ENCODE measurements around the gene CNTN5. TPM values are rescaled to one million over a fixed set of nuclear protein-coding genes. Genes with fewer than 3 reads are reported as not detected.

CNTN5 gene
- total and polyA plus RNA-seq, 10 of the 15 experiments (the other 5 are each of a cell fraction or from before 2014, with no cell fraction given) = 0.01 TPM; not detected in 9

GRCh38 chr11:99640671-99641070 is 619.9 kb downstream of the CNTN5 start:
- Histone ChIP-seq H3K9me3 (replicated peaks; ENCODE audit: control insufficient read depth, insufficient read depth, low read length) (no peaks in the 10 kb centered on the region), H3K9ac (ENCODE audit: control insufficient read depth, insufficient read depth, low read length) (no peak overlapping the region), H3K79me2 (ENCODE audit: control insufficient read depth, insufficient read depth, low read length) (no peaks in the 10 kb centered on the region), H3K27me3 (replicated peaks in 1 of 2; ENCODE audit: control insufficient read depth in 2 of 2, insufficient read depth in 2 of 2, low read length in 1 of 2) (no peaks in the 10 kb centered on the region), H3K4me2 (ENCODE audit: control insufficient read depth, insufficient read depth) (no peak overlapping the region), H3K4me1 (ENCODE audit: control insufficient read depth, insufficient read depth, low read length) (no peaks in the 10 kb centered on the region), H3K36me3 (ENCODE audit: control insufficient read depth in 2 of 2, insufficient read depth in 2 of 2, low read length in 1 of 2) (no peaks in the 10 kb centered on the region), H3K4me3 (no peak overlapping the region), H2AFZ (ENCODE audit: control insufficient read depth, low read depth, low read length) (no peak overlapping the region), H3K27ac (ENCODE audit: control insufficient read depth, insufficient read depth) (no peak overlapping the region), H4K20me1 (ENCODE audit: control insufficient read depth, insufficient read depth) (no peaks in the 10 kb centered on the region)
- no peak for ATAC-seq
- intact Hi-C loops (cut with micrococcal nuclease; ENCODE audit: unreplicated experiment) = no loop called here
- ChIA-PET POLR2A (interaction anchor here (1.4 kb wide), 1 partner anchor 15 kb away, joined by 5 read pairs; no protein-coding TSS in a partner anchor), SMC1A (ENCODE audit: uncharacterized antibody, unreplicated experiment) (interaction anchor here (1.0 to 2.6 kb wide), 5 partner anchors 10 to 46 kb away, joined by 3 to 8 read pairs (median 6); no protein-coding TSS in a partner anchor), CTCF (interaction anchor here (1.3 to 1.7 kb wide), 2 partner anchors 9 to 13 kb away, joined by 3 to 4 read pairs; no protein-coding TSS in a partner anchor), RAD21 (ENCODE audit: unreplicated experiment) (no interaction called here)
- no peak for DNase-seq (ENCODE audit: low read depth, low spot score)
- no TSS peak for BruUV-seq (replicated peaks)
- in situ Hi-C loops (cut with MboI) = no loop called here
- FAIRE-seq = no peak
- TF ChIP-seq ZNF24 (IDR thresholded peaks at IDR 0.05) = no peak
- no peak for TF ChIP-seq MLLT1 (IDR thresholded peaks at IDR 0.05)
- no peak for TF ChIP-seq PML (IDR thresholded peaks at IDR 0.05; ENCODE audit: low read length)
- TF ChIP-seq ZSCAN29 (IDR thresholded peaks at IDR 0.05) = no peak
- no peak for TF ChIP-seq BRCA1 (IDR thresholded peaks at IDR 0.05; ENCODE audit: low read depth, low read length)
- no peak for TF ChIP-seq SPI1 (IDR thresholded peaks at IDR 0.05; ENCODE audit: borderline replicate concordance, insufficient read depth, low read depth, low read length)
- no peak for TF ChIP-seq CREM (IDR thresholded peaks at IDR 0.05; ENCODE audit: low read depth)
- TF ChIP-seq E2F4 (IDR thresholded peaks at IDR 0.05; ENCODE audit: low read depth, low read length) = no peak
- TF ChIP-seq BHLHE40 (IDR thresholded peaks at IDR 0.05; ENCODE audit: borderline replicate concordance in 1 of 2, low read depth in 2 of 2, low read length in 1 of 2) = no peak
- no peak for TF ChIP-seq ZBTB40 (IDR thresholded peaks at IDR 0.05; ENCODE audit: borderline replicate concordance)
- no peak for TF ChIP-seq MEF2B (IDR thresholded peaks at IDR 0.05; ENCODE audit: partially characterized antibody, poor library complexity, severe bottlenecking)
- TF ChIP-seq MEF2A (IDR thresholded peaks at IDR 0.05; ENCODE audit: insufficient read depth, low read depth, low read length) = no peak
- no peak for TF ChIP-seq NR2F1 (conservative IDR thresholded peaks at IDR 0.05)
- TF ChIP-seq POLR2AphosphoS2 (IDR thresholded peaks at IDR 0.05; ENCODE audit: low read depth, low read length) = no peak
- no peak for TF ChIP-seq RELB (IDR thresholded peaks at IDR 0.05; ENCODE audit: low read depth)
- TF ChIP-seq NR2C1 (IDR thresholded peaks at IDR 0.05) = no peak
